Lung (tissue), 12 donors: Measurements from ENCODE around the gene C10orf67. TPM values are rescaled to one million over a fixed set of nuclear protein-coding genes. Genes with fewer than 3 reads are reported as not detected.

Experiments
- ATAC-seq: fragments of 200-7000 bp; cut with Tn5 transposase; one replicate; pipeline ENCODE4 v1.9.1; 2020; ENCODE audit warnings: moderate number of reproducible peaks; ENCODE audit not compliant: insufficient read depth, low FRiP score
- DNase-seq, 3 donors: peaks; one replicate each; pipeline ENCODE4 v3.0.0-alpha.2; 2013 to 2017
- H3K27ac ChIP-seq, 2 donors: one replicate each; pipeline ENCODE4 v1.5.1; 2013; ENCODE audit warnings: mild to moderate bottlenecking in 2 of 2, moderate library complexity in 2 of 2, control low read depth in 1 of 2, inconsistent platforms in 1 of 2, low read depth in 1 of 2, low read length in 1 of 2
- H3K27me3 ChIP-seq, 3 donors: one replicate each; pipeline ENCODE4 v1.5.1; 2013; ENCODE audit warnings: low read length in 2 of 3; ENCODE audit not compliant: control insufficient read depth in 3 of 3, insufficient read depth in 3 of 3
- H3K36me3 ChIP-seq, 4 donors: one replicate each; pipeline ENCODE4 v1.5.1; 2013; ENCODE audit warnings: low read length in 4 of 4, mild to moderate bottlenecking in 1 of 4, moderate library complexity in 1 of 4; ENCODE audit not compliant: control insufficient read depth in 4 of 4, insufficient read depth in 4 of 4
- H3K4me1 ChIP-seq, 5 donors: one replicate each; pipeline ENCODE4 v1.5.1; 2013; ENCODE audit warnings: low read length in 5 of 5, mild to moderate bottlenecking in 2 of 5, moderate library complexity in 1 of 5; ENCODE audit not compliant: control insufficient read depth in 5 of 5, insufficient read depth in 5 of 5
- H3K4me3 ChIP-seq: one replicate; pipeline ENCODE4 v1.5.1; 2013; ENCODE audit warnings: mild to moderate bottlenecking, control low read depth, moderate library complexity
- H3K9ac ChIP-seq, 2 donors: one replicate each; pipeline ENCODE4 v1.5.1; 2013; ENCODE audit warnings: low read length in 2 of 2, control low read depth in 1 of 2; ENCODE audit not compliant: insufficient read depth in 1 of 2
- H3K9me3 ChIP-seq, 4 donors: one replicate each; pipeline ENCODE4 v1.5.1; 2013; ENCODE audit warnings: low read length in 3 of 4, mild to moderate bottlenecking in 1 of 4, moderate library complexity in 1 of 4; ENCODE audit not compliant: control insufficient read depth in 4 of 4, insufficient read depth in 3 of 4
- WGBS, 2 donors: extraction: QIAGEN DNeasy Blood & Tissue Kit; methylation state at CpG; one replicate each; pipeline ENCODE4 v1.1.7; 2013; 5-methylcytosine and 5-hydroxymethylcytosine counted together
- polyA plus RNA-seq, 2 donors: library from polyadenylated mRNA; stranded (reverse); fragments of 200-250 nt; gene quantifications; one replicate each; pipeline ENCODE4 v1.2.1, GENCODE V29; 2013
- total RNA-seq, 2 donors: library from RNA; depleted of rRNA in 1 of 2; stranded (reverse); fragments of >200 nt in 1 of 2; gene quantifications; one replicate each; pipeline ENCODE4 v1.2.1, GENCODE V29; 2014 to 2021
- TF ChIP-seq, protein P1 (sequence below): IDR thresholded peaks from 2 replicates; pipeline ENCODE4 v1.5.1; 2012; ENCODE audit warnings: mild to moderate bottlenecking; ENCODE audit errors: control extremely low read depth, extremely low read depth
- donor health status: control.
- donor health status: control.
- donor health status: Bipolar disorder and iron deficiency.
- donor health status: healthy.
- donor health status: DM: yes; HTN: yes; CAD: no.

Gene C10orf67
- total and polyA plus RNA-seq, 4 donors: 0.33 to 2.3 (median 0.91) TPM

DNA sequence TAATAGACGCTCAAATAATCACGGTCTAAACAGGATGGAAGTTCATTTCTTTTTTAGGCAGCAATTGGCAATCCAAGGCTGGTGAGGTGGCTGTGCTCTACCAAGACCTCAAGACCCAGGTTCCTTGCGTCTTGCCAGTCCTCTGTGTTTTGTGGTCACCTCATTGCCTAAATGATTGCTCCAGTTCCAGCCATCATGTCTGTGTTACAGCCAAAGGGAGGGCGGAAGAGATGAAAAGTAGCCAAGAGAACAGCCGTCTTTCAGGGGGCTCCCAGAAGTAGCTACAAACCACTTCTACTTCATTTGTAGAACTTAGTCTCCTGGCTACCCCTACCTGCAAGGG, 19.2 kb upstream of the C10orf67 start:
- no peak for DNase-seq
- no peaks in the 10 kb centered on the region for H3K9me3 ChIP-seq
- no peaks in the 10 kb centered on the region for H3K36me3 ChIP-seq
- H3K4me1 ChIP-seq: no peaks in the 10 kb centered on the region
- 89 to 91% methylated on average over 5 of the region's 5 CpGs for WGBS, 2 donors
- H3K4me3 ChIP-seq: no peak overlapping the region
- no peak overlapping the region for H3K27ac ChIP-seq
- H3K9ac ChIP-seq: no peak overlapping the region
- no peak for ATAC-seq
- H3K27me3 ChIP-seq: no peaks in the 10 kb centered on the region
- TF ChIP-seq, protein P1, sequence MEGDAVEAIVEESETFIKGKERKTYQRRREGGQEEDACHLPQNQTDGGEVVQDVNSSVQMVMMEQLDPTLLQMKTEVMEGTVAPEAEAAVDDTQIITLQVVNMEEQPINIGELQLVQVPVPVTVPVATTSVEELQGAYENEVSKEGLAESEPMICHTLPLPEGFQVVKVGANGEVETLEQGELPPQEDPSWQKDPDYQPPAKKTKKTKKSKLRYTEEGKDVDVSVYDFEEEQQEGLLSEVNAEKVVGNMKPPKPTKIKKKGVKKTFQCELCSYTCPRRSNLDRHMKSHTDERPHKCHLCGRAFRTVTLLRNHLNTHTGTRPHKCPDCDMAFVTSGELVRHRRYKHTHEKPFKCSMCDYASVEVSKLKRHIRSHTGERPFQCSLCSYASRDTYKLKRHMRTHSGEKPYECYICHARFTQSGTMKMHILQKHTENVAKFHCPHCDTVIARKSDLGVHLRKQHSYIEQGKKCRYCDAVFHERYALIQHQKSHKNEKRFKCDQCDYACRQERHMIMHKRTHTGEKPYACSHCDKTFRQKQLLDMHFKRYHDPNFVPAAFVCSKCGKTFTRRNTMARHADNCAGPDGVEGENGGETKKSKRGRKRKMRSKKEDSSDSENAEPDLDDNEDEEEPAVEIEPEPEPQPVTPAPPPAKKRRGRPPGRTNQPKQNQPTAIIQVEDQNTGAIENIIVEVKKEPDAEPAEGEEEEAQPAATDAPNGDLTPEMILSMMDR: no peak

DNA sequence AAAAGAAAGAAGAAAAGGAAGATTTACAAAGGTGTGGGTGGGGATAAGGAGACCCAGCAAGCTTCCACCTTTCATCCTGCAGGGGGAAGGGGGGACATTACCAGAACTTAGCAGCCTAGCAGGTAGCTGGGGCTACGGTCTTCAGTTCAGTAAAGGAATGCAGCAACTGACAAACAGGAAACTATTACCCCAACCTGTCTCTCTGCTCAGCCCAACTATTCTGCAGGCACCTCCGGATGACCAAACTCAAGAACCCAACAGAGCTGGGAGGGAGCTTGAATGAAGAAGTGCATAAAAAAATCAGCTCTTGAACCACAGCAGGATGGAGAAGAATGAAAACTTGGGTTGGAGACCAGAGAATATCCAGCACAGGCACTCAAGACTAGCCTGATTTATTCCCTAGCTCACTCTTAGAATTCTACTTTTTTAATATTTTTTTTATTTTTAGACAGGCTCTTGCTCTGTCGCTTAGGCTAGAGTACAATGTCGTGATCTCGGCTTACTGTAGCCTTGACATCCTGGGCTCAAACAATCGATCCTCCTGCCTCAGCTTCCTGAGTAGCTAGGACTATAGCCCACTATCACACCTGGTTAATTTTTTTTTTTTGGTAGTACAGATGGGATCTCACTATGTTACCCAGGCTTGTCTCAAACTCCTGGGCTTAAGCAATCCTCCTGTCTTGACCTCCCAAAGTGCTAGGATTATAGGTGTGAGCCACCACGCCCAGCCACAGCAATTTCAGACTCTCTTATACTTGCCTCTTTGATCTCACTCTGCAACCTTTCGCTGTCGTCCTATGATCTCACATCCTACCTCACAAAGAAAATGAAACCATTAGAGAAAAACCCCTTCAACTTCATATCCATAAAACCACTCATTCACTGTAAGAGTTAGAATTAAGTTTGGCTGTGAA, 18.5 kb upstream of the C10orf67 start:
- Histone ChIP-seq H3K9me3 (no peaks in the 10 kb centered on the region), H3K27ac (no peak overlapping the region), H3K4me1 (no peaks in the 10 kb centered on the region), H3K27me3 (no peaks in the 10 kb centered on the region), H3K9ac (no peak overlapping the region), H3K36me3 (no peaks in the 10 kb centered on the region), H3K4me3 (no peak overlapping the region)
- ATAC-seq (no peak), DNase-seq (no peak)
- TF ChIP-seq, protein P1: no peak
- 80 to 81% methylated on average over 9 of the region's 9 CpGs for WGBS, 2 donors

DNA sequence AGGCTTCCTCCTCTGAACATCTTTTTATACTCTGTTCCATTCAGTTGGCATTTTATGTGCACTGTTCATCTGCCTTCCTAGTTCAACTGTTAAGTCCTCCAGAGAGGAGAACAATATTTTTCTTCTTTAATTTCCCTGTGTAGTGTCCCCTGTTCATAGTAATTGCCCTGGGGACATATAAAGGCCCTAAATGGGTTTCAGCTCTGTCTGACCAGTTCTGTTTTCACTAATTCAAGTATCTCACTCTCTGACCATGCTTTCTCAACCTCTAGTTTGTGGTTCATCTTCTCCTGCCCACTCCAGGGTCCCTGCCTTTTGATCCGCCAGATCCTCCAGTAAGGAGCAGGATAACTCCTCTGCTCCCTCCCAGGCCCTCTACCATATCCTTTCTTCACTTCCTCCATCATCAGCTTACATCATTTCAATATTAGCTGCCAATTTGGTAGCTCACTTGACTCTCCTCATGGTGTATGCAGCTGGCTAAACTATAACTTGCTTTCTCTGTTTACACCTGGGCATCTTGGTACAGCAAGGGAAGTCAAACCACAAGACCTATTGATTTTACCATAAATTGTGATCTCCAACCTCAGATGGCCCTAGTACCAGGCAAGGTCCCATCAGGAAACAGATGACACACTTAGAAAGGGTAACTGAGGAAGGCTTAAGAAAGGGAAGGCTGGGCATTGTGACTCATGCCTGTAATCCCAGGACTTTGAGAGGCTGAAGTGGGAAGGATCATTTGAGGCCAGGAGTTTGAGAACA, 17.7 kb upstream of the C10orf67 start:
- Histone ChIP-seq H3K27me3 (no peaks in the 10 kb centered on the region), H3K36me3 (no peaks in the 10 kb centered on the region), H3K4me1 (no peaks in the 10 kb centered on the region), H3K9me3 (no peaks in the 10 kb centered on the region), H3K9ac (no peak overlapping the region), H3K27ac (no peak overlapping the region), H3K4me3 (no peak overlapping the region)
- no peak for DNase-seq
- no peak for ATAC-seq
- WGBS, 2 donors: 91 to 95% methylated on average over 1 of the region's 1 CpG
- TF ChIP-seq, protein P1: no peak
